ENCODE data around the gene HIVEP3.

DNA sequence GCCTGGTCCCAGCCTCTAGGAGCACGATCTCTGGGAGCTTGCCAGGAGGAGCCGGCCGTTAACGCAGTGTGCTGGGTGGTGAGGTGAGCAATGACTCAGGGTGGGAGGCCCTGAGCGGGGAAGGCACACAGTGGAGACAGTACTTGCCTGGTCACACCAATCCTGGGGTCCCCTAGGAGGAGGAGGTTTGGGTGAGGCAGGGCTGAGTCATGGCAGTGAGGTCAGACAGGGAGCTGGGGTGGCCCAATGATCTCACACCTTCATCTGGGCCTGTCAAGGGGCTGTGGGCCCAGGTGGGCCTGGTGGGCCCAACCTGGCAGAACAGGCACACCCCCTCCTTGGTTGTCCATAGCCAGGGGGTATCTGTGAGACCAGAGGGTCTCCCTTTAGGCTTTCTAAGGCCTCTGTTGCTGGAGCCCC, 425.6 kb downstream of the HIVEP3 start:
- TF ChIP-seq, protein P1, sequence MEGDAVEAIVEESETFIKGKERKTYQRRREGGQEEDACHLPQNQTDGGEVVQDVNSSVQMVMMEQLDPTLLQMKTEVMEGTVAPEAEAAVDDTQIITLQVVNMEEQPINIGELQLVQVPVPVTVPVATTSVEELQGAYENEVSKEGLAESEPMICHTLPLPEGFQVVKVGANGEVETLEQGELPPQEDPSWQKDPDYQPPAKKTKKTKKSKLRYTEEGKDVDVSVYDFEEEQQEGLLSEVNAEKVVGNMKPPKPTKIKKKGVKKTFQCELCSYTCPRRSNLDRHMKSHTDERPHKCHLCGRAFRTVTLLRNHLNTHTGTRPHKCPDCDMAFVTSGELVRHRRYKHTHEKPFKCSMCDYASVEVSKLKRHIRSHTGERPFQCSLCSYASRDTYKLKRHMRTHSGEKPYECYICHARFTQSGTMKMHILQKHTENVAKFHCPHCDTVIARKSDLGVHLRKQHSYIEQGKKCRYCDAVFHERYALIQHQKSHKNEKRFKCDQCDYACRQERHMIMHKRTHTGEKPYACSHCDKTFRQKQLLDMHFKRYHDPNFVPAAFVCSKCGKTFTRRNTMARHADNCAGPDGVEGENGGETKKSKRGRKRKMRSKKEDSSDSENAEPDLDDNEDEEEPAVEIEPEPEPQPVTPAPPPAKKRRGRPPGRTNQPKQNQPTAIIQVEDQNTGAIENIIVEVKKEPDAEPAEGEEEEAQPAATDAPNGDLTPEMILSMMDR (IDR thresholded peaks at IDR 0.05; ENCODE audit: poor library complexity), result no peak
- TF ChIP-seq EZH2phosphoT487 (IDR thresholded peaks at IDR 0.05; ENCODE audit: low read depth, severe bottlenecking, unreplicated experiment), result no peak
- TF ChIP-seq EZH2 (IDR thresholded peaks at IDR 0.05; ENCODE audit: borderline replicate concordance), result no peak
